ENCODE data around the gene LBP. TPM values are rescaled to one million over a fixed set of nuclear protein-coding genes. Genes with fewer than 3 reads are reported as not detected.
A peak's percentile ranks its signal among the peaks of the same experiment; 100 is the strongest.

LBP gene
- total and polyA plus RNA-seq, 8 donors = 0.12 to 1.8 TPM; not detected in 6

DNA sequence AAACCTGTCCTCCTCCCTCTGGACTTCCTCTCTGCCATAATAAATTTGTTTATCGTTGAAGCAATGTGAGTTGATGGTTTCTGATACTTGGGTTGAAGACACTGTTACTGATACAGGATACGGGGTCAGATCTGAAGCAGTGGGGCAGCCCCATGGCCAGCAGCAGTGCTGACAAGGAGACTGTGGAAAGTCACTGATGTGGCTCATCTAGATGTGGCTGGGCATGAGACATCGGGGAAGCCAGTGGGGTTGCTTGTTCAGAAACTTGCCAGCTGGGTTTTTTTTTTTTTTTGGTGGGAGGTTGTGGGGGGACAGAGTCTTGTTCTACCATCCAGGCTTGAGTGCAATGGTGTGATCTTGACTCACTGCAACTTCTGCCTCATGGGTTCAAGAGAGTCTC is 45.0 kb upstream of the LBP start:
- no peaks in the 10 kb centered on the region for H3K9me3 ChIP-seq
- ATAC-seq (no peak), DNase-seq (no peak)
- no peak overlapping the region for H3K27ac ChIP-seq
- TF ChIP-seq, protein P1, sequence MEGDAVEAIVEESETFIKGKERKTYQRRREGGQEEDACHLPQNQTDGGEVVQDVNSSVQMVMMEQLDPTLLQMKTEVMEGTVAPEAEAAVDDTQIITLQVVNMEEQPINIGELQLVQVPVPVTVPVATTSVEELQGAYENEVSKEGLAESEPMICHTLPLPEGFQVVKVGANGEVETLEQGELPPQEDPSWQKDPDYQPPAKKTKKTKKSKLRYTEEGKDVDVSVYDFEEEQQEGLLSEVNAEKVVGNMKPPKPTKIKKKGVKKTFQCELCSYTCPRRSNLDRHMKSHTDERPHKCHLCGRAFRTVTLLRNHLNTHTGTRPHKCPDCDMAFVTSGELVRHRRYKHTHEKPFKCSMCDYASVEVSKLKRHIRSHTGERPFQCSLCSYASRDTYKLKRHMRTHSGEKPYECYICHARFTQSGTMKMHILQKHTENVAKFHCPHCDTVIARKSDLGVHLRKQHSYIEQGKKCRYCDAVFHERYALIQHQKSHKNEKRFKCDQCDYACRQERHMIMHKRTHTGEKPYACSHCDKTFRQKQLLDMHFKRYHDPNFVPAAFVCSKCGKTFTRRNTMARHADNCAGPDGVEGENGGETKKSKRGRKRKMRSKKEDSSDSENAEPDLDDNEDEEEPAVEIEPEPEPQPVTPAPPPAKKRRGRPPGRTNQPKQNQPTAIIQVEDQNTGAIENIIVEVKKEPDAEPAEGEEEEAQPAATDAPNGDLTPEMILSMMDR (IDR thresholded peaks at IDR 0.05) = no peak
- peaks cover 0 to 60% of the 10 kb centered on the region in 2 donors for H3K4me1 ChIP-seq
- no peaks in the 10 kb centered on the region for H3K36me3 ChIP-seq
- intact Hi-C loops (cut with DNase I) = no loop called here
- H3K4me3 ChIP-seq = no peak overlapping the region
- peaks cover 0 to 40% of the 10 kb centered on the region in 2 donors for H3K27me3 ChIP-seq

DNA sequence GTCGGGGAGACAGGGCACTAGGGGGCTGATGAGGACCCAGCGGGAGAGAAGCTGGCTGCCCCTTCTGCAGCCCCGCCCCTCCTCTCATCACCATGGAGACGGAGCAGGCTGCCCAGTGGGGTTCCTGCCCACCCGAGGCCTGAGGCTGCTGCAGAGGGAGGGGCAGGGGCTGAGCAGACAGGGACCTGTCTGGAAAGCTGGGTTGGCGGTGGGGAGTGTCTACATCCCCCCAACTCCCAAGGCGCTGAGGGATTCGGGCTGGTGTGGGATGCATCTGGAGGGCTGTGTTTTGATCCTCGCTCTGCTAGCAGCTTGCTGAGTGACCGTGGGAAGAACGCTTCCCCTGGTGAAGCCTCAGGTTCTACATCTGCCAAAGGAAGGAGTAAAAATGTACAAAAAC is 43.5 kb upstream of the LBP start:
- ATAC-seq (no peak), DNase-seq (no peak)
- intact Hi-C loops (cut with DNase I) = no loop called here
- Histone ChIP-seq H3K9me3 (no peaks in the 10 kb centered on the region), H3K36me3 (no peaks in the 10 kb centered on the region), H3K4me1 (peaks cover 0 to 69% of the 10 kb centered on the region in 2 donors), H3K4me3 (no peak overlapping the region), H3K27ac (no peak overlapping the region), H3K27me3 (peaks cover 0 to 48% of the 10 kb centered on the region in 2 donors)
- TF ChIP-seq, protein P1 (IDR thresholded peaks at IDR 0.05) = no peak

DNA sequence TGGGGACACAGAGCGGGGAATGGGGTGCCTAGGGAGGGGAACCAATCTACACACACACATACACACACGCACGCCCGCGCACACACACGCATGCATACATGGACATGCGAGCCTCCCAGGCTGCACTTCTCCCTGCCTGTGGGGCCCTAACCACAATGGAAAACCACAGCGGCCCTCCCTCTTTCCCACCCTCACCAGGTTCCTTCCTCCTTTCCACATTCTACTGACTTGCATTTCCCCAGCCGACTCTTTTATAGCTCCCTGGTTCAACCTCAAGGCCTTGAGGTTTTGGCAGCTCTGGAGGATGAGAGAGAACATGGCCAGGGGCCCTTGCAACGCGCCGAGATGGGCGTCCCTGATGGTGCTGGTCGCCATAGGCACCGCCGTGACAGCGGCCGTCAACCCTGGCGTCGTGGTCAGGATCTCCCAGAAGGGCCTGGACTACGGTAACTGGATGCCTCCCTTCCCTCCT is 42.3 kb upstream of the LBP start, which contains the start of gene BPI:
Gene BPI (plus strand): TSS at position 249 of the 472 bp plus-strand sequence. CDS start 68 bp downstream, at position 317.
- Histone ChIP-seq H3K4me1 (peaks cover 0 to 60% of the 10 kb centered on the region in 2 donors), H3K27ac (peak within 1 kb of the TSS in 1 of 2 donors; percentile 51), H3K4me3 (no peak within 1 kb of the TSS), H3K36me3 (no peaks in the 10 kb centered on the region), H3K9me3 (no peaks in the 10 kb centered on the region), H3K27me3 (peaks cover 0 to 50% of the 10 kb centered on the region in 2 donors)
- TF ChIP-seq, protein P1 (IDR thresholded peaks at IDR 0.05) = no peak
- intact Hi-C loops (cut with DNase I) = no loop called here
- peak in 2 of 4 donors; percentile 74 to 90 for DNase-seq
- ATAC-seq = peak; percentile 58

GRCh38 chr20:38304845-38305447 is 41.3 kb upstream of the LBP start:
- Histone ChIP-seq H3K36me3 (no peaks in the 10 kb centered on the region), H3K4me1 (peaks cover 0 to 50% of the 10 kb centered on the region in 2 donors), H3K9me3 (no peaks in the 10 kb centered on the region), H3K27me3 (peaks cover 0 to 58% of the 10 kb centered on the region in 2 donors), H3K4me3 (no peak overlapping the region), H3K27ac (peak overlapping the region in 1 of 2 donors; percentile 51)
- TF ChIP-seq, protein P1 (IDR thresholded peaks at IDR 0.05) = peak in 1 of 2 donors; percentile 54
- DNase-seq (peak in 2 of 4 donors; percentile 62 to 85), ATAC-seq (peak; percentile 60)
- intact Hi-C loops (cut with DNase I) = no loop called here

DNA sequence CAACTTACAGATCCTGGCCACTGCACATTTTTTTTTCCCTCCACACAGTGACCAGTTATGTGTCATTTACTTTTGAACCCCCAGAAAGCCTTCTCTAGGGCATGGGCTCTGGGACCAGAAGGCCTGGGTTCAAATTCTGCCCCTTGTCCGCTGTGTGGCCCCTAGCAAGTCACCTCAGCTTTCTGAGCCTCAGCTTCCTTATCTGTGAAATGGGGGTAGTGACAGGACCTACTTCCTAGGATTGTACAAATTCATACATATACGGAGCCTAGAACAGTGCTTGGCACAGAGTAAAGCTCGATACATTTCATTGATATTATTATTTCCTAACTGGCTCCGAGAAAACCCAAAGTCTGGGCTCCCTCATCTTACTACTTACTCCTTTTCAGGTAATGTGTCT is 40.7 kb upstream of the LBP start:
- Histone ChIP-seq H3K4me1 (peaks cover 0 to 46% of the 10 kb centered on the region in 2 donors), H3K27me3 (peaks cover 0 to 64% of the 10 kb centered on the region in 2 donors), H3K4me3 (no peak overlapping the region), H3K9me3 (no peaks in the 10 kb centered on the region), H3K36me3 (no peaks in the 10 kb centered on the region), H3K27ac (peak overlapping the region in 1 of 2 donors; percentile 51)
- no peak for ATAC-seq
- intact Hi-C loops (cut with DNase I) = no loop called here
- TF ChIP-seq, protein P1 (IDR thresholded peaks at IDR 0.05) = no peak
- DNase-seq = no peak

Data from left lung (tissue), 10 donors.